GM10266 (cell line): ENCODE results near the gene ARRDC5.
A peak's percentile ranks its signal among the peaks of the same experiment; 100 is the strongest.

Experiments used
- DNase-seq: peaks from one replicate; pipeline ENCODE4 v3.0.0; 2012; ENCODE audit errors: extremely low spot score
- CTCF ChIP-seq: IDR thresholded peaks from 2 replicates; pipeline ENCODE4 v1.5.1; 2012; ENCODE audit warnings: mild to moderate bottlenecking, low read depth; ENCODE audit not compliant: control insufficient read depth, insufficient read depth; ENCODE audit errors: missing control alignments

The ARRDC5 gene

GRCh38 chr19:4914736-4915501 is 12.2 kb upstream of the ARRDC5 start:
- no peak for DNase-seq
- TF ChIP-seq CTCF = no peak

- DNase-seq = no peak
- no peak for TF ChIP-seq CTCF
Observed at GRCh38 chr19:4913996-4914735, 11.5 kb upstream of the ARRDC5 start.

- peak; percentile 78 for DNase-seq
- peak; percentile 64 for TF ChIP-seq CTCF
Observed at GRCh38 chr19:4911786-4912672, 9.3 kb upstream of the ARRDC5 start.

- TF ChIP-seq CTCF = no peak
- no peak for DNase-seq
Observed at GRCh38 chr19:4911314-4911713, 8.6 kb upstream of the ARRDC5 start.

- no peak for TF ChIP-seq CTCF
- peak; percentile 51 for DNase-seq
Observed at GRCh38 chr19:4910594-4911281, 8.0 kb upstream of the ARRDC5 start.

GRCh38 chr19:4909897-4910593 is 7.3 kb upstream of the ARRDC5 start:
- peak; percentile 99 for DNase-seq
- no peak for TF ChIP-seq CTCF
